Activated T-cell treated with anti-CD3 and anti-CD28 coated beads, Interleukin-2, amount 50 U/mL, for 4 hours (primary cell): ENCODE results near the gene RNF149. TPM values are rescaled to one million over a fixed set of nuclear protein-coding genes. Genes with fewer than 3 reads are reported as not detected.
"Not testable (repeated sequence)": the region's sequence is repeated elsewhere in the genome, so short reads cannot be mapped to it uniquely, and the experiment has no call there.

Experiments used
- ATAC-seq, 2 donors: fragments of 200-7000 bp; cut with Tn5 transposase; one replicate each; pipeline ENCODE4 v1.10.0; 2021
- DNase-seq: peaks from one replicate; pipeline ENCODE4 v3.0.0-alpha.2; 2020
- H3K27me3 Mint-ChIP-seq: one replicate; pipeline ENCODE4 v1.8.0; 2021; ENCODE audit warnings: low read depth, mixed read lengths
- H3K36me3 Mint-ChIP-seq: one replicate; pipeline ENCODE4 v1.8.0; 2022; ENCODE audit warnings: mixed read lengths; ENCODE audit not compliant: insufficient read depth
- H3K4me1 Mint-ChIP-seq: one replicate; pipeline ENCODE4 v1.8.0; 2021; ENCODE audit warnings: low read depth, mixed read lengths
- H3K4me3 Mint-ChIP-seq: one replicate; pipeline ENCODE4 v1.8.0; 2021; ENCODE audit warnings: mild to moderate bottlenecking, moderate library complexity, mixed read lengths
- H3K9me3 Mint-ChIP-seq: one replicate; pipeline ENCODE4 v1.8.0; 2021; ENCODE audit warnings: mixed read lengths
- total RNA-seq, 3 donors: library from RNA; stranded (reverse); gene quantifications; one replicate each; pipeline ENCODE4 v1.2.1, GENCODE V29; 2021

The RNF149 gene
- total RNA-seq, result 10 to 100 TPM; 27.3 to 33.3 (median 27.3) TPM

- Mint-ChIP-seq H3K4me1 (peaks cover 81% of the 10 kb centered on the region), H3K9me3 (no peaks in the 10 kb centered on the region), H3K27me3 (no peaks in the 10 kb centered on the region), H3K36me3 (peaks cover 22% of the 10 kb centered on the region), H3K4me3 (peak within 1 kb of the TSS; percentile 97)
- DNase-seq (peak; percentile 92), ATAC-seq (peak; percentile 52 to 61)
These were observed at the start of gene RNF149 for GRCh38 chr2:101308432-101309210. TSS of gene RNF149 (minus strand) at chr2:101308701. CDS start at chr2:101308588, 113 bp downstream.

DNA sequence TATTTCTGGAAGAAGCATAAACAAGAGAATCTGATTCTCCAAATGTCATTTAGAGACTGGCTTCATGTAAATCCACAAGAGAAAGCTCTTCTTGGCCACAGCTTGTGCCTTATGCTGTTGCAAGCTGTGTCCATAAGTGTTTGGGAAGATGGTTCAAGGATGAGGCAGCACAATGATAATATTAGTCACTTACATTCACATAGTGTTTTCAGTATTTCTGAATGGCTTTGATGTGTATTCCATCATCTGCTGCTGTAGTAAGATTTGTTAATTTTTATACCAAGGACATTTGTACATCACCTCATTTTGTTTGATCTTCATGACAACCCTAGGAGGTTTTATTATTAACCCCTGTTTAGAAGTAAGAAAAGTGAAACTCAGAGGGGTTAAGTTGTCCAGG lies 48.9 kb upstream of the RNF149 start:
- Mint-ChIP-seq H3K4me1 (peaks cover 28% of the 10 kb centered on the region), H3K4me3 (no peak overlapping the region), H3K36me3 (no peaks in the 10 kb centered on the region), H3K9me3 (no peaks in the 10 kb centered on the region), H3K27me3 (no peaks in the 10 kb centered on the region)
- DNase-seq, result no peak
- no peak for ATAC-seq

DNA sequence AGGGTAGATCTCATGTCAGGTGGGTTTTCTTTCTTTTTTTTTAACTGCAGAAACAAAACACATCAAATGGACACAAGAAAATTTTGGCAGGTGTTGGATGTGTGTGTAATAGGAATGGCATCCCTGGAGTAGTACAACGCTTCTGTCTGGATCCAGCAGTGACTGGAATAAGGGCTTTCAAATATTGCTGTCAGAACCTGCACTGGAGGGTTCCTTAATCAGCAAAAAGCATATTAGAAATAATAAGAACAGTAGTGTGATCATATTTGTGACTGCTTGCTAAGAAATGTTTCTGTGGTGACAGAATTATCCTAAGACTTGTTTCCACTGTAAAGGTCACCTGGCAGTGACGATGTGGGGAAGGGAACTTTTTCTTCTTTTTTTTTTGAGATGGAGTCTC lies 48.0 kb upstream of the RNF149 start:
- H3K4me3 Mint-ChIP-seq, result no peak overlapping the region
- H3K27me3 Mint-ChIP-seq, result no peaks in the 10 kb centered on the region
- no peak for ATAC-seq
- H3K4me1 Mint-ChIP-seq, result peaks cover 19% of the 10 kb centered on the region
- no peaks in the 10 kb centered on the region for H3K36me3 Mint-ChIP-seq
- no peak for DNase-seq
- no peaks in the 10 kb centered on the region for H3K9me3 Mint-ChIP-seq

DNA sequence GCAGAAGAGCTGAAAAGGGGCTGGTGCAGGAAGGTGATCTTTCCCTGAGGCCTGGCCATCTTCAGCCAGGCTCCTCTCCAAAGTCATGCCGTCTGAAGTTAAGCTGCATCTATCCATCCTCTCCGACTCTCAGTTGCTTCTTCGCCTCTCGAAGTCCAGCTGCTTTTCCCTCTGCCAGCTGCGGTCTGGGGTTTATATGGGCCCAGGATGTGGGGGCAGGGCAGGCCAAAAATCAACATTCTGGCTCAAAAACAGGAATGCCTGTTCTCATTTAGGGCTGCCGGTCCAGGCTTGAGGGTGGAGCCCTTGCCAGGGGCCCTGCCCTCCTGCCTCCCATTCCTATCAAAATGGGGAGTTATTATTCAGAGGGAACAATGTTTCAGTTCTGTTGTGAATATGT lies 47.6 kb upstream of the RNF149 start:
- H3K9me3 Mint-ChIP-seq, result no peaks in the 10 kb centered on the region
- DNase-seq (no peak), ATAC-seq (no peak)
- H3K4me3 Mint-ChIP-seq, result no peak overlapping the region
- no peaks in the 10 kb centered on the region for H3K36me3 Mint-ChIP-seq
- H3K27me3 Mint-ChIP-seq, result no peaks in the 10 kb centered on the region
- H3K4me1 Mint-ChIP-seq, result peaks cover 15% of the 10 kb centered on the region

DNA sequence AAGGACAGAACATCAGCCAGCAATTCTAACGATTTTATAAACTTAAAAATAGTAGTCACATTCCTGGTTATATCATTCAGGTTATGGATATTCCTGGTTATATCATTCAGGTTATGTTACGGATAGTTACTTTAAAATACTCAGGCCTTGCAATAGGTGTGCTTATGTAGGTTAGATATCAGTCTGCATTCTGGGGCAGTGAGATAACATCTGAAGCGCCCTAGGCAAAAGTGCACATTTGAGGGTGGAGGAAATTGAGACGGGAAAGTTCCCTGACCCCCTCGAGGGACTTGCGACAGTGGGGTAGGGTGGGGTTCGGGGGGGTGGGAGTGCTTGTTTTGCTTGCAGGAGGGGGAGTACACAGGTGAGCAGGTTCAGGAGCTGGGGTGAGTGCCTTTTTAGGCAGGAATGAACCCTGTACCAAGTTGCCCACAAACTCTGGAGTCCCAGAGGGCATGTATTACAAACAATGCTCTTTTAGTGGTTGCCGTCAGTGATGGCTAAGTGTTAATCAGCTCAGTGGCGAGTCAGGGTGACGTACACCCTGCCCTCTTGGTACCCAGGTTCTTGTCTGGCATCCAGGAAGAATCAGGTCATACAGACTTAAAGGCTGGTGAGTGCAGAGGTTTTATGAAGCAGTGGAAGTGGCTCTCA lies 47.0 kb upstream of the RNF149 start:
- Mint-ChIP-seq H3K4me1 (peaks cover 12% of the 10 kb centered on the region), H3K9me3 (no peaks in the 10 kb centered on the region), H3K4me3 (no peak overlapping the region), H3K27me3 (no peaks in the 10 kb centered on the region), H3K36me3 (no peaks in the 10 kb centered on the region)
- DNase-seq (no peak), ATAC-seq (no peak)

- H3K4me3 Mint-ChIP-seq, result no peak overlapping the region
- ATAC-seq (no peak), DNase-seq (no peak)
- no peaks in the 10 kb centered on the region for H3K36me3 Mint-ChIP-seq
- no peaks in the 10 kb centered on the region for H3K9me3 Mint-ChIP-seq
- no peaks in the 10 kb centered on the region for H3K27me3 Mint-ChIP-seq
- H3K4me1 Mint-ChIP-seq, result peaks cover 11% of the 10 kb centered on the region
These were observed 46.2 kb upstream of the RNF149 start for GRCh38 chr2:101354420-101355311.

DNA sequence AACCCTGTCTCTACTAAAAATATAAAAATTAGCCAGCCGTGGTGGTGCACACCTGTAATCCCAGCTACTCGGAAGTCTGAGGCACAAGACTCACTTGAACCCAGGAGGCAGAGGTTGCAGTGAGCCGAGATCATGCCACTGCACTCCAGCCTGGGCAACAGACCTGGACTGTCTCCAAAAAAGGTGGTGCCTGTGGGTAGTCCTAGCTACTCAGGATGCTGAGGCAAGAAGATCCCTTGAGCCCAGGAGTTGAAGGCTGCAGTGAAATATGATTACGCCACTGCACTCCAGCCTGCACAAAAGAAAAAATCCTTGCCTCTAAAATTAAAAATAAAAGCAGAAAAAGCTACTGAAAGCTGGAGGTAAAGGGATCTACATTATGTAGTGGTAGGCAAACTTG lies 44.1 kb upstream of the RNF149 start:
- DNase-seq, ATAC-seq: not testable (repeated sequence)

GRCh38 chr2:101351207-101351606 lies 42.7 kb upstream of the RNF149 start:
- DNase-seq, result no peak
- no peaks in the 10 kb centered on the region for H3K27me3 Mint-ChIP-seq
- no peaks in the 10 kb centered on the region for H3K36me3 Mint-ChIP-seq
- H3K4me3 Mint-ChIP-seq, result no peak overlapping the region
- peaks cover 11% of the 10 kb centered on the region for H3K4me1 Mint-ChIP-seq
- H3K9me3 Mint-ChIP-seq, result no peaks in the 10 kb centered on the region
- no peak for ATAC-seq

More for the DNA sequence above, 44.1 kb upstream of the RNF149 start:
- H3K36me3 Mint-ChIP-seq, H3K4me3 Mint-ChIP-seq, H3K27me3 Mint-ChIP-seq, H3K9me3 Mint-ChIP-seq: not testable (repeated sequence)
- peaks cover 11% of the 10 kb centered on the region for H3K4me1 Mint-ChIP-seq

GRCh38 chr2:101349893-101350662 lies 41.6 kb upstream of the RNF149 start:
- Mint-ChIP-seq H3K27me3 (no peaks in the 10 kb centered on the region), H3K4me3 (no peak overlapping the region), H3K9me3 (no peaks in the 10 kb centered on the region), H3K36me3 (no peaks in the 10 kb centered on the region), H3K4me1 (peaks cover 9% of the 10 kb centered on the region)
- ATAC-seq (no peak), DNase-seq (no peak)

GRCh38 chr2:101348883-101349282 lies 40.4 kb upstream of the RNF149 start:
- Mint-ChIP-seq H3K4me3 (no peak overlapping the region), H3K27me3 (no peaks in the 10 kb centered on the region), H3K36me3 (no peaks in the 10 kb centered on the region), H3K9me3 (no peaks in the 10 kb centered on the region), H3K4me1 (peaks cover 9% of the 10 kb centered on the region)
- DNase-seq, result no peak
- ATAC-seq, result no peak

DNA sequence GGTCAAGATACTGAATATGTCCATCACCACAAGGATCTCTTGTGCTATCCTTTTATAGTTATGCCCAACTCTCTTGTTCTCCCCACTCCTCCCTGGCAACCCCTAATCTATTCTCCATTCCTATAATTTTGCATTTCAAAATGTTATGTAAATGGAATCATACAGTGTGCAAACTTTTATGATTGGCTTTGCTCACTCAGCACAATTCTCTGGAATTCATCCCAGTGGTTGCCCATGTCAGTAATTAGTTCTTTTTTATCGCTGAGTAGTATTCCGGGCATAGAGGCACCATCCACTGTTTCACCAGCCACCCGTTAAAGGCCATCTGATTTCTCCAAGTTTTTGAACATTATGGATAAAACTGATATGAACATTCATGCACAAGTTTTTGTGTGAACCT lies 38.4 kb upstream of the RNF149 start:
- Mint-ChIP-seq H3K9me3 (no peaks in the 10 kb centered on the region), H3K27me3 (no peaks in the 10 kb centered on the region), H3K36me3 (no peaks in the 10 kb centered on the region), H3K4me1 (peaks cover 17% of the 10 kb centered on the region), H3K4me3 (no peak overlapping the region)
- DNase-seq, result no peak
- no peak for ATAC-seq

- H3K27me3 Mint-ChIP-seq, result no peaks in the 10 kb centered on the region
These were observed 35.6 kb upstream of the RNF149 start for GRCh38 chr2:101344137-101344536.

GRCh38 chr2:101342625-101343008 lies 34.1 kb upstream of the RNF149 start:
- H3K4me3 Mint-ChIP-seq, result no peak overlapping the region
- peaks cover 26% of the 10 kb centered on the region for H3K4me1 Mint-ChIP-seq
- no peaks in the 10 kb centered on the region for H3K36me3 Mint-ChIP-seq
- no peak for DNase-seq
- no peak for ATAC-seq
- H3K9me3 Mint-ChIP-seq, result no peaks in the 10 kb centered on the region
- H3K27me3 Mint-ChIP-seq, result no peaks in the 10 kb centered on the region

More at GRCh38 chr2:101344137-101344536, 35.6 kb upstream of the RNF149 start:
- no peak overlapping the region for H3K4me3 Mint-ChIP-seq
- DNase-seq, result no peak
- H3K9me3 Mint-ChIP-seq, result no peaks in the 10 kb centered on the region
- H3K4me1 Mint-ChIP-seq, result peaks cover 26% of the 10 kb centered on the region
- no peak for ATAC-seq
- no peaks in the 10 kb centered on the region for H3K36me3 Mint-ChIP-seq
